Measurements from ENCODE around the gene FRMPD4. TPM values are rescaled to one million over a fixed set of nuclear protein-coding genes. Genes with fewer than 3 reads are reported as not detected.

FRMPD4 gene
- total and polyA plus RNA-seq, 3 experiments from 2014 or later = not detected

DNA sequence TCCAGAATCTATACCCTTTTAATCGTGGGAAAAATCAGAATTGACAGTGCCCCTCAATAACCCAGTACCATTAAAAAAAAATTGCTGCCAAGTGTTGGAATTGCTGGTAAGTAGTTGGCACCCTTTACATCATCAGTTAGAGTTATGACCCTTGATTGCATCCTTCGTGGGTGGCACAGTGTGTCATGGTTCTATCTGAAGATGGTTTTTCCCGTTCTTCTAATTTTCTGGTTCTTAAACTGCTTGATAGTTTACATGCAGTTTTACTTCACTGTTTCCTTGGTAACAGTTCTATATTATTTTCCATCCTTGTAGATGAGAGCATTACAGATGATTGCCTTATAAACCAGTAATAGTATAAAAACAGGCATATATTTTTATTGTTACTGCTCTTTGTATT is 3.2 kb downstream of the FRMPD4 start:
- DNase-seq = no peak
- H3K4me1 Mint-ChIP-seq = peaks cover 0 to 4% (median 0%) of the 10 kb centered on the region in 3 donors
- H3K27ac Mint-ChIP-seq = no peak overlapping the region
- no peaks in the 10 kb centered on the region for H3K9me3 ChIP-seq (ENCODE audit: low read length)
- ChIA-PET POLR2A (no interaction called here), CTCF (no interaction called here)
- peaks cover 0 to 2% (median 0%) of the 10 kb centered on the region in 5 donors for H3K9me3 Mint-ChIP-seq
- H3K27ac ChIP-seq (ENCODE audit: low read depth, low read length) = no peak overlapping the region
- H3K36me3 Mint-ChIP-seq = no peaks in the 10 kb centered on the region
- H3K4me3 ChIP-seq (ENCODE audit: low read length) = no peak overlapping the region
- no peaks in the 10 kb centered on the region for H3K36me3 ChIP-seq (ENCODE audit: insufficient read depth, low read length)
- no peaks in the 10 kb centered on the region for H3K27me3 ChIP-seq (ENCODE audit: insufficient read depth, low read length, poor library complexity, severe bottlenecking)
- H3K4me1 ChIP-seq (ENCODE audit: insufficient read depth, low read length) = no peaks in the 10 kb centered on the region
- H3K27me3 Mint-ChIP-seq = peaks cover 4 to 10% of the 10 kb centered on the region in 2 donors
- H3K4me3 Mint-ChIP-seq = no peak overlapping the region

DNA sequence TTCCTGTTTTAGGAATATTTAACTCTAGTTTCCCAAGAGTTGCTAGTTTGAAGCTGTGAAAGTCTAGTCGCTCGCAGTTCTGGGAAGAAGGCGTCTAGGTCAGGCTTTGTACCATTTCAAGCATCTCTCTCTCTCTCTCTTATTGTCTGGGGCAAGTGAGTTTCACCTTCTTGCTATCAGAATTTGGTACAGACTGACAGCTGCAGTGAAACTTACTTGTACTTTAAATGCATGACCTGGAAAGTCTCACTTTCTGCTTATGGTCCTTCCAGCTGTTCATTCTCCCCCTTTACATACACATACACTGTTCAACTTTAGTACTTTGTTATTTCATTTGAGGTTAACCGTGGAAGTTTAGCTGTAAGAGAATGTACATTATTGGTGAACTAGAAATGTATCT is 4.4 kb downstream of the FRMPD4 start:
- H3K9me3 ChIP-seq (ENCODE audit: low read length) = no peaks in the 10 kb centered on the region
- H3K27ac ChIP-seq (ENCODE audit: low read depth, low read length) = no peak overlapping the region
- no peak overlapping the region for H3K27ac Mint-ChIP-seq
- CTCF ChIA-PET = no interaction called here
- POLR2A ChIA-PET = no interaction called here
- no peaks in the 10 kb centered on the region for H3K36me3 Mint-ChIP-seq
- H3K4me3 ChIP-seq (ENCODE audit: low read length) = no peak overlapping the region
- H3K4me1 ChIP-seq (ENCODE audit: insufficient read depth, low read length) = no peaks in the 10 kb centered on the region
- H3K36me3 ChIP-seq (ENCODE audit: insufficient read depth, low read length) = no peaks in the 10 kb centered on the region
- no peak for DNase-seq
- H3K4me3 Mint-ChIP-seq = no peak overlapping the region
- peaks cover 0 to 2% (median 0%) of the 10 kb centered on the region in 3 donors for H3K4me1 Mint-ChIP-seq
- H3K27me3 Mint-ChIP-seq = peaks cover 1 to 7% of the 10 kb centered on the region in 2 donors
- no peaks in the 10 kb centered on the region for H3K27me3 ChIP-seq (ENCODE audit: insufficient read depth, low read length, poor library complexity, severe bottlenecking)
- peaks cover 0 to 2% (median 0%) of the 10 kb centered on the region in 5 donors for H3K9me3 Mint-ChIP-seq

DNA sequence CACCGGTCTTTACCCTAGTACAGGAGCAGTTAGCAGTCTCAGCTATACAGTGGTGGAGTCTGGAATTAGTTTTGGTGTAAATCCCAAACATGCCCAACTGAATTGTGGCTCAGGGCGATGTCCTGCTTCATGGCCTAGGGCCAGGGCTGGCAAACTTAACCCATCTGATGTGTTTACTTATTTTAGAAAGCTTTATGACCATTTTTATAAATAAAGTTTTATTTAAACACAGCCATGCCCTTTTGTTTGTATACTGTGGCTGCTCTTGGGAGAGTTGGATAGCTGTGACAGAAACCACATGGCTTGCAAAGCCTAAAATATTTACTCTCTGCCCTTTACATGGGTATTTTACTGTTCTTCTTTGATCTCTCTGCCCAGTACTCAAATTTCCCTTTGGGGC is 7.1 kb downstream of the FRMPD4 start:
- H3K4me1 Mint-ChIP-seq = no peaks in the 10 kb centered on the region
- Histone ChIP-seq H3K27me3 (ENCODE audit: insufficient read depth, low read length, poor library complexity, severe bottlenecking) (no peaks in the 10 kb centered on the region), H3K9me3 (ENCODE audit: low read length) (no peaks in the 10 kb centered on the region), H3K36me3 (ENCODE audit: insufficient read depth, low read length) (no peaks in the 10 kb centered on the region), H3K27ac (ENCODE audit: low read depth, low read length) (no peak overlapping the region), H3K4me3 (ENCODE audit: low read length) (no peak overlapping the region), H3K4me1 (ENCODE audit: insufficient read depth, low read length) (no peaks in the 10 kb centered on the region)
- H3K9me3 Mint-ChIP-seq = peaks cover 0 to 2% (median 0%) of the 10 kb centered on the region in 5 donors
- no peak for DNase-seq
- H3K36me3 Mint-ChIP-seq = no peaks in the 10 kb centered on the region
- POLR2A ChIA-PET = interaction anchor here (0.6 kb wide), 1 partner anchor 273 kb away, joined by 5 read pairs; no protein-coding TSS in a partner anchor
- H3K27ac Mint-ChIP-seq = no peak overlapping the region
- H3K27me3 Mint-ChIP-seq = peaks cover 0 to 2% of the 10 kb centered on the region in 2 donors
- no peak overlapping the region for H3K4me3 Mint-ChIP-seq
- CTCF ChIA-PET = no interaction called here

DNA sequence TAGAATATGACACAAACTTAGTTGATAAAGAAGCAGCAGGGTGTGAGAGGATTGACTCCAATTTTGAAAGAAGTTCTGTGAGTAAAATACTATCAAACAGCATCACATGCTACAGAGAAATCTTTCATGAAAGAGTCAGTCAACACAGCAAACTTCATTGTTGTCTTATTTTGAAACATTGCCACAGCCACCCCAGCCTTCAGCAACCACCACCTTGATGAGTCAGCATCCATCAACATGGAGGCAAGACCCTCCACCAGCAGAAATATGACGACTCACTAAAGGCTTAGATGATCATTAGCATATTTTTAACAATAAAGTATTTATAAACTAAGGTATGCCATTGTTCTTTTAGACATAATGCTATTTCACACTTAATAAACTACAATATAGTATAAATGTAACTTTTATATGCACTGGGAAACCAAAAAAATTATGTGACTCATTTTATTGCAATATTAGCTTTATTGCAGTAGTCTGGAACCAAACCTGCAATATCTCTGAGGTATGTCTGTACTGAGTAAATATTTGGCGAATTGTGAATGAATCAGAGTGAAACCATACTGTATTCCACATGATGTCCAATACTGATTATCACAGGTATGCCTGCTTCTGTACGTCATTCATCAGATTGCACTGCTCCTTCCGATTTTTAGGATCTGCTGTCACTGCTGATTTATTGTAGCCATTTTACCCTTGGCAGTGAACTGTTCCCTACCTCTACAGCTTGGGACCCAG is 11.6 kb downstream of the FRMPD4 start:
- no peaks in the 10 kb centered on the region for H3K36me3 ChIP-seq (ENCODE audit: insufficient read depth, low read length)
- Mint-ChIP-seq H3K36me3 (no peaks in the 10 kb centered on the region), H3K9me3 (peaks cover 0 to 3% (median 0%) of the 10 kb centered on the region in 5 donors), H3K27me3 (peaks cover 0 to 2% of the 10 kb centered on the region in 2 donors), H3K4me1 (no peaks in the 10 kb centered on the region), H3K27ac (no peak overlapping the region), H3K4me3 (no peak overlapping the region)
- ChIA-PET CTCF (no interaction called here), POLR2A (no interaction called here)
- H3K27me3 ChIP-seq (ENCODE audit: insufficient read depth, low read length, poor library complexity, severe bottlenecking) = no peaks in the 10 kb centered on the region
- no peaks in the 10 kb centered on the region for H3K4me1 ChIP-seq (ENCODE audit: insufficient read depth, low read length)
- no peak overlapping the region for H3K27ac ChIP-seq (ENCODE audit: low read depth, low read length)
- DNase-seq = no peak
- no peak overlapping the region for H3K4me3 ChIP-seq (ENCODE audit: low read length)
- no peaks in the 10 kb centered on the region for H3K9me3 ChIP-seq (ENCODE audit: low read length)

DNA sequence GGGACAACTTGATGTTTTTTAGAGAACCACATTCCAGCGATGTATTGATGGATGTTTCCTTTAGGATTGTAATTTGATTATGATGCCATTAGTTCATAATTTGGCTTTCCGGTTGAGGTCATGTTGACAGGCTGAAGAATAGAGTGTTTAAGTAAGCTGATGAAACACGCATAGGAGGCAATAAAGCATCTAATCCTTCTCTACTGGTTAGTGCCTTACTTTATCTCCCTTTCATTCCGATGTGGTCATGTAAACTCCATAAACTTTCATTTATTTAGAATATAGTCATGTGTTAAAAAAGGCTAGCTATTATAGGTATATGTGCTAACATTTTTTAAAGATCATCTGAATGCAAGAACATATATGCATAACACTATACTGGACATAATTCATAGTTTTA is 15.0 kb downstream of the FRMPD4 start:
- Histone ChIP-seq H3K36me3 (ENCODE audit: insufficient read depth, low read length) (no peaks in the 10 kb centered on the region), H3K4me3 (ENCODE audit: low read length) (no peak overlapping the region), H3K27me3 (ENCODE audit: insufficient read depth, low read length, poor library complexity, severe bottlenecking) (no peaks in the 10 kb centered on the region), H3K9me3 (ENCODE audit: low read length) (no peaks in the 10 kb centered on the region), H3K27ac (ENCODE audit: low read depth, low read length) (no peak overlapping the region), H3K4me1 (ENCODE audit: insufficient read depth, low read length) (no peaks in the 10 kb centered on the region)
- ChIA-PET CTCF (no interaction called here), POLR2A (no interaction called here)
- DNase-seq = no peak
- Mint-ChIP-seq H3K27me3 (peaks cover 0 to 2% of the 10 kb centered on the region in 2 donors), H3K36me3 (no peaks in the 10 kb centered on the region), H3K4me1 (no peaks in the 10 kb centered on the region), H3K4me3 (no peak overlapping the region), H3K9me3 (peaks cover 0 to 3% (median 0%) of the 10 kb centered on the region in 5 donors), H3K27ac (no peak overlapping the region)

DNA sequence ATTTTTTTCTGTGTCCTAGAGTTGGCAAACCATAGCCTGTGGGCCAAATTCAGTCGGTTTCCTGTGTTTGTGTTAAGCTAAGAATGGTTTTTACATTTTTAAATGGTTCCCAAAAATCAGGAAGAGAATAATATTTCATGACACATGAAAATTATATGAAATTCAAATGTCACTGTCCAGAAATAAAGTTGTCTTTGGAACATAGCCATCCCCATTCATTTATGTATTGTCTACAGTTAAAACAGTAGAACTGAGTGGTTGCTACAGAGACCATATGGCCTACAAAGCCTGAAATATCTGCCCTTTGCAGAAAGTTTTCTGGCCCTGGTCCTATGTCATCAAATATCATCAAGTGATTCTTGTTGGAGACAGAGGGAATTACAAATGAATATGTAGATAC is 15.5 kb downstream of the FRMPD4 start:
- Mint-ChIP-seq H3K9me3 (peaks cover 0 to 3% (median 0%) of the 10 kb centered on the region in 5 donors), H3K27me3 (peaks cover 0 to 2% of the 10 kb centered on the region in 2 donors), H3K36me3 (no peaks in the 10 kb centered on the region), H3K4me1 (no peaks in the 10 kb centered on the region), H3K4me3 (no peak overlapping the region), H3K27ac (no peak overlapping the region)
- no peaks in the 10 kb centered on the region for H3K36me3 ChIP-seq (ENCODE audit: insufficient read depth, low read length)
- H3K4me1 ChIP-seq (ENCODE audit: insufficient read depth, low read length) = no peaks in the 10 kb centered on the region
- DNase-seq = no peak
- H3K4me3 ChIP-seq (ENCODE audit: low read length) = no peak overlapping the region
- H3K27ac ChIP-seq (ENCODE audit: low read depth, low read length) = no peak overlapping the region
- no peaks in the 10 kb centered on the region for H3K27me3 ChIP-seq (ENCODE audit: insufficient read depth, low read length, poor library complexity, severe bottlenecking)
- ChIA-PET POLR2A (no interaction called here), CTCF (no interaction called here)
- H3K9me3 ChIP-seq (ENCODE audit: low read length) = no peaks in the 10 kb centered on the region

DNA sequence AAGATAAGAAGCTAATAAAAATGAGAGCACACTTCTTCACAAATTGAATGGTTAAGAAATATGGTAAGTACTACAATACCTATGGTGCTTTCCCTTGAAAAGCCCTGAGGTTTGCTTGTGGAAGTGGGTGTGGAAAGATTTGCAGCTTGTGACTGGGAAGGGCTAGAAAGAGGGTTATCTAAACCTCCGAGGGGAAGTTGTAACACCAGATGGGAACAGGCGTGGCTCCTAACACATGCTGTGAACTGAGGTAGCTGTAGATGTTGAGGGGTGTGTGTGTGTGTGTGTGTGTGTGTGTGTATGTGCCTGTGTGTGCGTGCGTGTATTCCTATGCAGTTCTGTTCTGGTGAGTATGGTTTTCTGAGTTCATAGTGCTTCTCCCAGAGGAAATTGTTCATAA is 21.5 kb downstream of the FRMPD4 start:
- H3K36me3 Mint-ChIP-seq = no peaks in the 10 kb centered on the region
- ChIA-PET CTCF (no interaction called here), POLR2A (no interaction called here)
- no peak overlapping the region for H3K27ac Mint-ChIP-seq
- H3K4me3 Mint-ChIP-seq = no peak overlapping the region
- H3K27ac ChIP-seq (ENCODE audit: low read depth, low read length) = no peak overlapping the region
- peaks cover 0 to 3% (median 0%) of the 10 kb centered on the region in 5 donors for H3K9me3 Mint-ChIP-seq
- H3K4me1 ChIP-seq (ENCODE audit: insufficient read depth, low read length) = no peaks in the 10 kb centered on the region
- peaks cover 0 to 2% of the 10 kb centered on the region in 2 donors for H3K27me3 Mint-ChIP-seq
- H3K9me3 ChIP-seq (ENCODE audit: low read length) = no peaks in the 10 kb centered on the region
- H3K4me3 ChIP-seq (ENCODE audit: low read length) = no peak overlapping the region
- H3K4me1 Mint-ChIP-seq = no peaks in the 10 kb centered on the region
- H3K27me3 ChIP-seq (ENCODE audit: insufficient read depth, low read length, poor library complexity, severe bottlenecking) = no peaks in the 10 kb centered on the region
- no peaks in the 10 kb centered on the region for H3K36me3 ChIP-seq (ENCODE audit: insufficient read depth, low read length)
- DNase-seq = no peak

DNA sequence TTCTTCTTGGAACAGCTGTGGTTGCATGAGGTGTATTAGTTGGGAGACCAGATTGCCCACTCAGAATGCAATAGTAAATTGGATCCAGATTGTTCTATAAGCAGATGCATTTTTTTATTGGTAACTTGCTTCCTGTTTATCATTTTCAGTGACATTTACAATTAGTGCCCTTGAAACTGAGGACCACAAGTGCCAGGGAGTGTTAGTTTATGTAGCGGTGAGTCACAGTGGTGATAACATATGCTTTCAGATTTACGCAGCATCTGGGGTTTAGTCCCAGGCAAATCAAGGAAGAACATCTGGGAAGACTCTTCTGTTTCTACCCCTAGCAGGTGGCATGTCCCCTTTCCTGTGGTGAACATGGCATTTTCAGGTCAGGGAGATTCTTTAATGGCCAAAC is 24.1 kb downstream of the FRMPD4 start:
- no peaks in the 10 kb centered on the region for H3K36me3 Mint-ChIP-seq
- no peaks in the 10 kb centered on the region for H3K4me1 ChIP-seq (ENCODE audit: insufficient read depth, low read length)
- H3K27me3 ChIP-seq (ENCODE audit: insufficient read depth, low read length, poor library complexity, severe bottlenecking) = no peaks in the 10 kb centered on the region
- H3K4me3 Mint-ChIP-seq = no peak overlapping the region
- ChIA-PET POLR2A (no interaction called here), CTCF (no interaction called here)
- no peak for DNase-seq
- no peaks in the 10 kb centered on the region for H3K36me3 ChIP-seq (ENCODE audit: insufficient read depth, low read length)
- no peaks in the 10 kb centered on the region for H3K4me1 Mint-ChIP-seq
- H3K27ac Mint-ChIP-seq = no peak overlapping the region
- H3K27ac ChIP-seq (ENCODE audit: low read depth, low read length) = no peak overlapping the region
- H3K9me3 Mint-ChIP-seq = peaks cover 0 to 3% (median 0%) of the 10 kb centered on the region in 5 donors
- no peak overlapping the region for H3K4me3 ChIP-seq (ENCODE audit: low read length)
- H3K9me3 ChIP-seq (ENCODE audit: low read length) = no peaks in the 10 kb centered on the region
- peaks cover 0 to 2% of the 10 kb centered on the region in 2 donors for H3K27me3 Mint-ChIP-seq
